HG02973 (cell line): ENCODE results near the gene FOXP1.

Source experiments
- ATAC-seq: cut with Tn5 transposase; IDR thresholded peaks from one replicate; pipeline ENCODE4 v1.9.1; 2021; ENCODE audit warnings: moderate library complexity; ENCODE audit not compliant: unreplicated experiment

The FOXP1 gene

DNA sequence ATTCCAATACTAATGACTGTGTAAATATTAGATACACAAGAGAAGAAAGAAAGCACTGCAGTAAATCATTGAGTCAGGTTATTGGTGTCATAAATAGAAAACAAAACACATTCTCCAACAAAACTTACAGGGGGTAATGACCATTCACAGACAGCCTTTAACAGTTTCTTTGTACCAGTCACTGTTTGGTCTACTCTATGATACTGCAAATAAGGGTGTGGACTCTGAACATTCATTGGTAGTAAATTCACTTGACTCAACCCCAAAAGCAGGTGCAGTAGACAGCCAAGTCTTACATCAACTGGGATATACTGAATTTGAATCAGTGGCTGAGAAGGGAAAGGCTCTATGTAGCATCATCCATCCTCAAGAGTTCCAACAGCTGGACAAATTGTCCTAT lies 463.5 kb downstream of the FOXP1 start:
- ATAC-seq, result no peak

DNA sequence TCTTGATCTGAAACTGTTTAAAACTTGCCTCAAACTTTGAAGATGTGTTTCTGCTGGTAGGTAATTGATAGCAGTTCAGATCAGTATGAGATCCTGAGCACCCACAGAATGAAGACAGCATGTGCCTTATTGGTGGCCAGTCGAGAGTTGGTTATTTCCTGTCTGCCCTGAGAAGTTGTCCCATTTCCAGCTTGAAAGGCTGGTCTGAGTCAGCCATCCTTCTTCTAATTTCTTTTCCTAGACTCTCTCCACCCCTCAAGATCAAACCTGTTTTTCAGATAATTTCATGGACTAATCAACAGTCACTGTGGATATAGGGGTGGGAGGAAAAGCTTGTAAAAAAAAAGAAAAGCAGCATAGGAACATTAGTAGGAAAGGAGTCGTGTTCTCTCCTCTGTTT lies 464.4 kb downstream of the FOXP1 start:
- ATAC-seq, result no peak

DNA sequence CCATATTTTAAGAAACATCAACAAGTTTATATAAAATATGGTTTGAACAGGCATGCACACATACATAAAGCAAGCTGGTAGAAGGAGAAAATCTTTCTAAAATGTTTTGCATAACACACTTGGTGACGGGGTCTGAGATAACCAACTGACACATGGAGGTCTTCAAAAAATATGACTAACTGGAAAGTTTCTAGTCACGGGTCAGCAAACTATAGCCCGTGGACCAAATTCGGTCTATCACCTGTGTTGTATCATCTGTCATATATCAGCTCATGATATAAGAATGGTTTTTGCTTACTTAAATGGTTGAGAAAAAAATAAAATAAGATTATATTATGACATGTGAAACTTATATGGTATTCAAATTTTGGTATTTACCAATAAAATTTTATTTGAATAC lies 465.1 kb downstream of the FOXP1 start:
- ATAC-seq, result no peak

DNA sequence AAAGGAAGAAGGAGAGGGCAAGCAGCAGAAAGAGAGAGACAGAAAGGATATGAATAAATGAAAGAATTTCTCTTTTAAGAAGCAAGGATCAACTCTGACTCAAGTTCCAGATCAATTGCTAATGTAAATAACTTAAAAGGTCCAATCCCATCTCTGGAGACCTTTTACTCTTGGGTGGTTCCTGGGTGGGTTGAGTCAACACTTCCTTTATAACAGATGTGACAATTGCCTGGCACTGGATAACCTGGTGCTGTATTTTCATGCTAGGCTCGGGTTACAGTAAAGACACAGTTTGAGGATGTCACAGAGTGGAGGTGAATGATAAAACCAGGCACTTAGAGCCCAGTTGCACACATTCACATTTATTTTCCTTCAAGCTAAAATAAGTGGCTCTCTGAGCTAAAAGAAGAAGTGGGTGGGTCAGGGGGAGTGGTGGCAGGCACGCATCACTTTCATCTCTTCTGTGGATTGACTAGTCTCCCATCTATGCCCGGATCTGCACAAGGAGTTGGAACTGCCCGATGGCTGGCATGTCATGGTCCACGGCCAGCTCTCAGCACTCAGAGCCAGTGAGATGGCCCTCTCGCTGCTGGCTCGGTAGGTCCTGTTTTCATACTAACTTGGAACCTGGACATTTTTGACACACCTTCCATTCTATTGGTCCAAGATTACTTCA lies 465.8 kb downstream of the FOXP1 start:
- no peak for ATAC-seq

DNA sequence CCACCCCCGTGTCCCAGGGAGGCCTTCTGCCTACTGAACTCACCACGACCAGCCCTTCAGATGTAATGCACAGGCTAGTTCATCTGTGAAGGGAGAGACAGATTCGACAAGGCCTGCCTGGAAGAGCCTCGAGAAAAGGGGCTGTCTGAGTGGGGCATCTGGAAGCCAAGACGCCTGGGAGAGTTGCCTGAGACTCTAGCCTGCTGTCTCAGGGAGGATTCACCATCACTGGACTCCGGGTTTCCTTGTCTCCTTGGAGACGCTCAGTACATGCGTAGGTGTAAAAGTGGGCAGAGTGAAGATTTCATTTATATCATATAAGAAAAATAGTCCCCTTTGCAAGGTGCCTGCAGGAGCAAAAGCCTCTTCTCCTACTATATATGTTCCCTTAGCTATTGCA lies 468.9 kb downstream of the FOXP1 start:
- no peak for ATAC-seq

DNA sequence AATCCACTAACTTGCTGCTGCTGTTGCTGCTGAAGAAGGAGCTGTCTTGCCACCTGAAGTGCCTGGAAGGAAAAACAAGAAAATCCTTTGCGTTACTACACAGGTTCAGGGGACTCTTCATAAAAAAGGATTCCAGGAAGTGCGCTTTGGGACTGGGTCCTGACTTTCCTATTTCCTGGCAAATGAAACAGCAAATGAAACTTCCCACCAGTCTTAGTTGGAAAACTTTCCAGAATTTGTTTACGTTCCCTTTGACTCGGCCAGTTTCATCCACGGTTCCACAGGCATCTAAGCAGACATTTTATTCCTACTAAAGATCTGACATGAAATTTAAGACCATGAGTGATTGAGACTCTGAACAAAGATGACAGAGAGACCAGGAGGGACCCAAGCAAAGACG lies 471.0 kb downstream of the FOXP1 start:
- no peak for ATAC-seq

DNA sequence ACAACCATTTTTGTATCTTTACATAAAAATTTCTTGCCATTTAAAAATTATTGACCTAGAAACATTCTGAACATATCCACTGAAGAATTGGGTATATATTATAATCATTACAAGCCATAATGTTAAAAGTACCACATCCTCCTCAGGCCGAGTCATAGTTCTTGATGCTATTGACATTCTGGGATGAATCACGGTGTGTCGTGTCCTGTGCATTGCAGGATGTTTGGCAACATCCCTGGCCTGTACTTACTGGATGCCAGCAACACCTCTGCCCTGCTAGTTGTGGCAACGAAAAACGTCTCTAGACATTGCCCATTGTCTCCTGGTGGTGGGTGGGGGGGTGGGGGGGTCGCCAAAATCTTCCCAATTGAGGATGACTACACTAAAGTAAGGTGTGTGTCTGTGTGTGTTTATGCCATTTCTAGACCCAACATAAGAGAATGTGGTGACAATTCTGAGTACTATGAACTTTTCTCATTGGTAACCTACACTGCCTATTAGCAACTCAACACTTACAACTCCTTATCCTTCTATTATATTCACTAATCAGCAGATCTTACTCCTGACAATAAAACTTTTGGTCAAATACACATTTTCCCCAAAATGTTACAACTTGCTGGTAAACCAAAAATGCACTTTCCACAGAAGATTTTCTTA lies 471.6 kb downstream of the FOXP1 start:
- ATAC-seq, result no peak

DNA sequence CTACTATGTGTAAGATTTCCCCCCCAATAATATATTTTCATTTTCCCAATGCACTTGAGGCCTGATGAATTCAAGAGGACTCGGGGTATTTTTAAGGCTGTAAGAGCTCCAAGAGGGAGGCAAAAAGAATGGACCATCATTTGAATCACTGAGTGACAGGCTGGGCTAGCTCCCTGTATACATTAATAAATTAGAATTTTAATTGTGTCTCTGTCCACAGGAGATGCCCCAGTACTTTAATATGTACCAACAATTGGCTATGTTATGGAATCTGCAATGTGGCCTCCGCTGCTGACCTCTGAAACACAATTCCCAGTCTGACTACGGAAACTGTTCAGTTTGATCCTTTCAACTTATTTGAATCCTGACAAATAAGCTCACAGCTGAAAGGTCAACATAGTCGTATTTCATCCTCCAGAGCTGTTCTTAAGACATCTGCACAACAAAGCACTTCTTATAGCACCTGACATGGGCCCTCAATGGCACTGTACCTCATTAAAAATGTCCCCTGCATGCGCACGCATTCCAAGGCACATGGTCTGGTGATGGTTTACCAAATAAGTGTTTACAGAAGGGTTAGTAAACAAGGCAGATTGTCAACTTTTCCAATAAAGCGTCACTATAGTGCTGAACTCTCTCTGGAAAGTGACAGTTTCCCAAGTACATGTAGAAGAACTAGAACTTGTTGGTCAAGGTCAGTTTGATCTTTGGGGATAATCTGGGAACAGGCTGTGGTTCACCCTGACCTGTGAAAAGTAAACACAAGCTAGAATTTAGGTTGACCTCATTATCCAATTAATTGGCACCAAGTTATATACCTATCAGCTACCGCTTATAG lies 472.9 kb downstream of the FOXP1 start:
- no peak for ATAC-seq

DNA sequence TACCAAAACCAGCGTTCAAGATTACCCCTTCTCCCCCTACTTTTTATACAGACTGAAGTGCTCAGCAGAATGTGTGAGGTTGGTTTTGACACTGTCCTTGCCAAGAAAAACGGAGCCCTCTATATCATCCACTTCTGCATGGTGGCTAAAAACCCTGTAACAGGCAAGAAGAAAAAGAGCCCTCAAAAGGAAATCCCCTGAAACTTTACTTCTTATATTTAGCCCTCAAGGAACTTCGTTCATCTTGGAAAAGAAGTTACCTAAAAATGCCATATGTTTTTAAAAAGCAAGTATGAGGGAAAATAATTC lies 473.6 kb downstream of the FOXP1 start:
- ATAC-seq, result no peak

DNA sequence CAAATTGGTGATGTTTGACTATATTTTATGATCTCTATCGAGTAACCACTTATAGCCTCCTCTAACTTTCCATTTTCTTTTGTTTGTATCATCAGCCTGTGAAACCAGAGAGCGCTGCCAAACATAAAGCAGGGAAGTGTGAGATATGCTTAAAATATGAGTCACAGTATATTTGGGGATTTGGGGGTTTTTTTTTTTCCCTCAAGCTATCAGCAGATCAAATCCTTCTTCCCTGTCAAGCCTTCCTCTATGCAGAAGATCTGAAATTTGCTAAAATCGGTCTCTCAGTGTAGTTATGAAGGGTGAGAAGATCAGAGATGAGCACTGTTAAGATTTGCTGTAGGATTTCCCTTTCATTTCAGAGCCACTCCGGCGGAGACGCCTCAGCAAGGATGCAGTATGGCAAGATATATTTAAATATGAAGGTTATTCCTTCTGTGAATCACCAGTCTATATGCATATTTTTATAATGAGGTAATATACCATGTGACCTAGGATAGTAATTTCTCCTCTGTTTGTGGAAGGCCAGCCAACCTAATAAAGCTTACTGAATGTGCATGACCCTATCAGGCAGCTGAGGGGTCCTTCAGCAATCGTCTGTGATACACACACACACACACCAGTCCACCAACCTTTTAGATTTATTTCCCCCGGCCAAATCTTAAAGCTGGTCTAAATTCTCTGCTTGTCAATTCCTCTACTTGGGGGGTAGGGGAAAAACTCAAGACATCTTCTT lies 474.1 kb downstream of the FOXP1 start:
- ATAC-seq, result no peak

DNA sequence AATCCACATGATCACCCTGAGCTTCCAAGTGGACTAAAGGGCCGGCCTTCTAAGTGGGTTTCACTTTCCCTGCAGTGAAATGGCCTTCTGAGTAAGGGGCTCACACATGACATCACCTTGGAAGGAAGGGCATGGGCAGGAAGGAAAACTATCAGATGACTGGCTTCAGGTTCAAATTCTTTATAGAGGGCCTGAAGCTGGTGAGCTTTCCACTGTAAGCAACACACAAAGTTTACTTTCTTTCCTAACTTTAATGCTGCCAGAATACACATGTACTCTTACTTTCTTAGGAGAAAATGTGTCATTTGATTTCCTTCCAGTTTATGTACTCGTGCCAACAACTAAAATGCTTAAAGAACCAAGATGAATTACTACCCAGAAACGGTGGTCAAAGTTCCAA lies 475.6 kb downstream of the FOXP1 start:
- ATAC-seq, result no peak

DNA sequence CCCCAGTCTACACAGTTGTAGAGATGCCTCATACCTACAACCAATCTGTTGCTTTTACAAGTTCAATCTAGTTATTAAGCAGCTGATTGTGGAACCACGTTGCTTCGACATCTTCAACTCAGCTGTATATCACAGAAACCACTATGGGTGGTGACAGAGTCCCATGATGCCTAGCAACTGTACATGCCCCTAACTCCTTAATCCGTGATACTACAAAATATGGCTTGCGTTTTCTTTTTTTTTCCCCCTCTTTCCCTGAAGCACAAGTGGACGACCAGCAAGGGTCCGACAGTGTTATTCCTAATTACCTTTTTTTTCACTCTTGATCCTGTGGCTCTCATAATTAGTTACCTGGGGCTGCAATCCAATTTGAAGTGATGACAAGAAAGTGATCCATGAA lies 478.6 kb downstream of the FOXP1 start:
- ATAC-seq, result no peak

DNA sequence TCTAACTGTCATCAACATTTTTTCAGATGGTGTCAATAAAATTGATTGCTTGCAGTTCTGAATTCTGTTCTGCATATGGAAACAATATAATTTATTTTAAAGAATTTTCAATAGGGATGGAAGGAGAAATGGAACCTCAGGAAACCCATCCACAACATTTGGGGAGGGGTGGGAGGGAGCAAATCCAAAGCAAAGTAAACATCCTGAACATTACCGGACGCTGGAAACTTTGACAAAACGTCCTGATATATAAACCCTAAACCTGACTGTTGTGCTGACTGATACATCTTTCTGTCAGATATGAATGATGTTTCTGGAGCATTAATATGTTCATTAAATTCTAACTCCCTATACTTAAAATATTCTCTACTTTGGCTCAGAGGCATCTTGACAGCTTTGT lies 479.0 kb downstream of the FOXP1 start:
- ATAC-seq, result no peak

DNA sequence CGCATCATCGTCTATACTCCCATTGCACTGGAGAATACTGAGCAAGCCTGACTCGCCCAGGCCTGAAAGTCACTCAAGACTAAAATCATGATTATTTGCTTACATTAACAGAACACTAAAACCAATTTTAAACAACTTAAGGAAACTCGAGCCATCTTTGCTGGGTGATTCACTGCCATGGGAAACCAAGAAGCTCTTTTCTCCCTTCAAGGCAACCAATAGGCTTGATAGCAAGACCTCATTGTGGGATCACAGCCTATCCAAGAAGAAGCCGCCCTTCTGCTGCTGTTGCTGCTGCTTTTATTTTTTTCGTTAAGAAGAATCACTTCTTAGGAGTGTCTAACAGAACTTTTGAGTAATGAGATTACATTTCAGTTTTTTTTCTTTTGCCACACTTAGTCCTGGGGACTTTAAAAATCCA lies 479.4 kb downstream of the FOXP1 start:
- ATAC-seq, result no peak

DNA sequence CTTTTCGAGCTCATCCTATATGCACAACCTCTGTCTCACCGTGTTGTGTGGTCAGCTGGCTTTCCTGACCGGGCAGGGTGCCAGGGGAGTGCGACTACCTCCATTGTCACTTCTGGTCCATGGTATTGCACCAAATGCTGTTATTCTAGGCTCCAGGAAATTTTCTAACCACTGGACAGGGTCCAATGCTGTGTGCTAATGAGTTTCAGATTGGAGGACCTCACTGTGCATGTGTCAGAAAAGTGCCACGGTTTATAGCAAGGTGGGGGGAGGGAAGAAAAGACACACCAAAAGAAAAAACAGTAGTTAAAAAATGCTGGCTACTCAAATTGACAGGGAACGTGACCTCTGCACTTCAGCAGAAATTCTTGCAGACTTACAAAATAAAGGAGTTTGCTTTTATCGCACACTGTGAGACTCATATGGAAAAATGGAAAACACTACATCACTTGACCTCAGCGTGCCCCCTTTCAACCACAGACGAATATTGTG lies 480.1 kb downstream of the FOXP1 start:
- no peak for ATAC-seq

DNA sequence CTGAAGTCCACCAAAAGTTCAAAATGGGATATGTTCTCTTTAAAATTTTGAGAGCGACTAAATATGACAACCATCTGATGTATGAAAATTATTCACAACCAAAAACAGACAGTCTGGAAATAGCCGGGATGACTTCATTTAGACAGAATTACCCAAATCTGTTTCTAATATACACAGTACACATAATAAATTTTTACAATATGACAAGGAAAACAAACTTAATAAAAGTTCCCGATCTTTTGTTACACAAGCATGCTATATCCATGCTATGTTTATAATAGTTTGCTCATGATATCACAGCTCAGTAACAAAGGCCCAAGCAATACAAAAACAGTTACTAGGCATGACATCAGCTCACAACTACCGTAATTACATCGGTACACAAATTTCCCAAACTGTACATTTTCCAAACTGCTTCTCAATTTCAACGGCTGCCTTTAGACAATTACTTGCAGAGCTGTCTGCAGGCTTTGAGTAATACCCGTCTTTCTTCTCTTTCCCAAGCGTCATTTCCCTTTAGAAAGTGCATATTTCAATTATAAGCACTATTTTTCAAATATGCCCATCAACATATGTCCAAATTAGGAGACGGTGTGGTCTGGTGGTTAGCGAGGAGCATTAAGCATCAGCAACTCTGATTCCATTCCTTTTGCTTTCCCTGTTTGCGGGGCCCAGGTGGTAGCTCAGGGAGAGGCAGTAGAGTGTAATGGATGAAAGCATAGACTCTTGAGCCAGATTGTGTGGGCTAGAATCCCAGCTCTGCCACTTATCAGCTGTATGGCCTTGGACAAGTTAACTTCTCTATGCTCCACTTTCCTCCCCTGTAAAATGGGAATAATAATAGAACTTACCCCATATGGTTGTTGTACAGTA lies 481.2 kb downstream of the FOXP1 start:
- ATAC-seq, result no peak

DNA sequence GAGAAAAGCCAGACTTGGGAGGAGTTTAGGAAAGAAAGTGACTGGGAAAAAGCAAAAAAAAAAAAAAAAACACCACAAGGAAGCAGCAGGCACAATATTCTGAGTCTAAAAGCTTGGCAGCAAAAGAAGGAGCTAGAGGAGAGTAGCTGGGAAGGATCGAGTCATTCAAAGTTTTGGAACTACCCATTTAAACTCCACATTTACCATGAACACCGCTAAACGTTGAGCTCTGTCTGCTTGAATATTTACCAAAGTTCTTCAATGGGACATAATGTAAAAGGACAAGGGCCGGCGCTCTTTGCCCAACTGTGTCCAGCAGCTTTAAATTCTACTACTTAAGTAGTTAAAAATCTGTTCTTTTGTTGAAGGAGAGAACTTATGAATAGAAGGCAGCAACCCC lies 481.9 kb downstream of the FOXP1 start:
- ATAC-seq, result no peak

DNA sequence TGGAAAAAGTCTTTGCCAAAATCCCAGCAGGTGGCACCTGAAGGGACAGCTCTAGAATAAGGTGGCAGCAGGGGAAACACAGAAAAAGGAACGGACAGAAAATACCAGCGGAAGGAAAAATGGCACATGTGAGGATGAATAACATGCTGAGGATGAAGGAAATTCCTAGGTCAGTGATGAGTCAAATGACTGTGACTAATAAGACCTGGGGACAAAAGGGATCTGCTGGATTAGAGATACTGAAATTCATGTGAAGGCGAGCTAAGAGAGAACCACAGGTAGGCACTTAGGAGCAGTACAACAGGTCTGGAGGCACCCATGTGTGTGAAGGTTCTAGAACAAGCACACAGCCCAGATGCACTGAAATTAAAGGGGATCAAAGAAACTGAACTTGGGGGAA lies 482.5 kb downstream of the FOXP1 start:
- no peak for ATAC-seq

DNA sequence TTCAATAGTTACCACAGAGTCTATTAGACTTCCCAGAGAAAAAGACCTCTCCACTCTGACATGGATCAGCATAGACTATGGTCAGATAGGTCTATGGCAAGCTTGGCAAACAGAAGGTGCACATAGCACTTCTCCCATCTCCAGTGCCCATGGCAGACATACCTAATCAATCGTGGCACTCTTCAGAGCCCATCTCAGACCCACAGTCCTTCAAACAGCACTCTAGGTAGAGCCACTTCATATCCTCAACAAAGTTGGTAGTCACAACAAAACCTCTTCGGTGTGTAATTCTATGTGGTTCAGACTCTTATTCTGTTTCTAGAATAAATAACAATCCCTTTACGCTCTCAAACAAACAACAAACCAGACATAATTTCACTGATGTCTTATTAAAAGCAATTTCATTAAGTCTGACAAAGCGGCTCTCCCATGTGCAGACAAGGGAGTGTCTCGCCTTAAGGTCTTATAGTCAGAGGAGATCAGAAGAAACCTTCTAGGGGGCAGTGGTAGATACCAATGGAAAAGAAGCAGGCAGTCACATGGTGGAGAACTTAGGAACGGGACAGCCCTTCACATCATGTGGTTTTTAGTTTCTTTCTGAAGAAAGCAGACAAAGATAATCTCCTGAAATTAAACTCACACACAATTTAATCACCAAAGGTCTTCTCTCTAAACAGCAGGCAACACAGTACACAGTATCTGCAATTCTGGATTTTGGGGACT lies 483.4 kb downstream of the FOXP1 start:
- no peak for ATAC-seq

DNA sequence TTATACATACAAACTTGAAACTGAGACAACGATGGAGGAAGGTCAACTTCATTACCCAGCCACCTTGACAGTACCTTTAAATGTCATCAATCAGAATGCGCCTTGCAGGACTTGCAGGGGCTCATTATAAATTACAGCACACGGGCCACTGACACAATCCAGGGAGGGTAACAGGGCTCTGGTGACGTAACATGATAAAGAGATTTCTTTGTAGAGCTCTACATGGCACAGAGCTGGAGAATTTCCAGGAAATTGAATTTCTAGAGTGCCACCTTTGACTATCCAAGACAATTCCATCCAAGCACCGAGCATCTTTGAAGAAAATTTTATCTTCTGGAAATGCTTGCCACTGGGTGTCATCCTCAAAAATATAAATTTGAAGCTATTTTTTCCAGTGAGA lies 486.0 kb downstream of the FOXP1 start:
- ATAC-seq, result no peak
